ENCODE measurements around the gene ZNF561. TPM values are rescaled to one million over a fixed set of nuclear protein-coding genes. Genes with fewer than 3 reads are reported as not detected.

Gene ZNF561
- total and polyA plus RNA-seq, 4 donors: 16.2 to 38.3 (median 28.6) TPM

DNA sequence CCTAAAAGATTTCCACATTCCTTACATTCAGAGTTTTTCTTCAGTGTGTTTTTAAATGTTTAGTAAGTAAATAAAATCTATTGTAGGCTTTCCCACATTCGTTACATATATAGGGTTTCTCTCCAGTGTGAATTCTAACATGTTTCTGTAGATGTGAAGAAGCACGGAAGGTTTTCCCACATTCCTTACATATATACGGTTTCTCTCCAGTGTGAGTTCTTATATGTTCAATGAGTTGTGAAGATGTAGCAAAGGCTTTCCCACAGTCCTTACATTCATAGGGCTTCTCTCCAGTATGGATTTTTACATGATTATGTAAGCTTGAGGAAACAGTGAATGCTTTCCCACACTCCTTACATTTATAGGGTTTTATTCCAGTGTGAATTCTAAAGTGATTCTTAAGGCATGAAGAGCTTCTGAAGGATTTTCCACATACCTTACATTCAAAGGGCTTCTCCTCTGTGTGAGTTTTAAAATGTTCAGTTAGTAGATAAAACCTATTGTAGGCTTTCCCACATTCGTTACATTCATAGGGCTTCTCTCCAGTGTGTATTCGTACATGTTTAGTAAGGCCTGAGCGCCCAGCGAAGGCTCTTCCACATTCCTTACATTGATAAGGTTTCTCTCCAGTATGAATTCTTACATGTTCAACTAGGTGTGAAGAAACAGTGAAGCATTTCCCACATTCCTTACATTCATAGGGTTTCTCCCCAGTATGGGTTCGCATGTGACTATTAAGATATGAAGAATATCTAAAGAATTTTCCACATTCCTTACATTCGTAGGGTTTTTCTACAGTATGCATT lies 54.9 kb downstream of the ZNF561 start:
- 87 to 93% methylated on average over 9 of the region's 9 CpGs for WGBS, 2 donors
- Histone ChIP-seq H3K4me3 (ENCODE audit: low read length in 2 of 2) (peak overlapping the region in 1 of 2 donors; percentile 6), H3K36me3 (ENCODE audit: control insufficient read depth in 1 of 2, insufficient read depth in 2 of 2, low read length in 1 of 2) (peaks cover 17 to 48% of the 10 kb centered on the region in 2 donors), H3K27me3 (ENCODE audit: control insufficient read depth in 1 of 2, insufficient read depth in 2 of 2, low read length in 1 of 2) (no peaks in the 10 kb centered on the region), H3K27ac (ENCODE audit: low read depth in 1 of 2, low read length in 2 of 2) (no peak overlapping the region), H3K4me1 (ENCODE audit: control insufficient read depth in 1 of 2, insufficient read depth in 2 of 2, low read length in 2 of 2) (no peaks in the 10 kb centered on the region), H3K9me3 (ENCODE audit: control insufficient read depth, low read length) (peaks cover 41% of the 10 kb centered on the region)
- ATAC-seq (ENCODE audit: low FRiP score) (no peak), DNase-seq (no peak)
- intact Hi-C loops (cut with DNase I): no loop called here

Other genes starting within 250 kb of the ZNF561 start
- gene ZNF266, start 185.7 kb downstream of the ZNF561 start, total RNA-seq: 10 to 100 TPM; 28.2 to 35.1 TPM
- 10 to 100 TPM in 1 of 2 donors, 1 to 10 TPM in 1; 4.4 to 48.3 TPM for gene ZNF266, start 185.7 kb downstream of the ZNF561 start, polyA plus RNA-seq
- not detected for gene ZNF560, start 122.6 kb downstream of the ZNF561 start, total RNA-seq
- not detected for gene ZNF560, start 122.6 kb downstream of the ZNF561 start, polyA plus RNA-seq
- 10 to 100 TPM; 17.3 to 22.2 TPM for gene ZNF426, start 82.6 kb downstream of the ZNF561 start, total RNA-seq
- gene ZNF426, start 82.6 kb downstream of the ZNF561 start, polyA plus RNA-seq: 1 to 10 TPM; 2.0 to 4.8 TPM
- 10 to 100 TPM; 28.4 to 31.2 TPM for gene ZNF121, start 36.7 kb downstream of the ZNF561 start, total RNA-seq
- gene ZNF121, start 36.7 kb downstream of the ZNF561 start, polyA plus RNA-seq: 1 to 10 TPM; 3.6 to 4.8 TPM
- 10 to 100 TPM; 33.6 to 35.9 TPM for gene ZNF562, start 53.9 kb upstream of the ZNF561 start, total RNA-seq
- gene ZNF562, start 53.9 kb upstream of the ZNF561 start, polyA plus RNA-seq: 1 to 10 TPM; 4.2 to 6.6 TPM
- gene ZNF846, start 147.5 kb upstream of the ZNF561 start, total RNA-seq: 10 to 100 TPM; 17.4 to 33.0 TPM
- gene ZNF846, start 147.5 kb upstream of the ZNF561 start, polyA plus RNA-seq: 10 to 100 TPM; 13.0 to 20.2 TPM
- 10 to 100 TPM; 29.1 to 29.8 TPM for gene FBXL12, start 197.8 kb upstream of the ZNF561 start, total RNA-seq
- gene FBXL12, start 197.8 kb upstream of the ZNF561 start, polyA plus RNA-seq: 10 to 100 TPM; 11.3 to 43.5 TPM
- gene UBL5, start 206.7 kb upstream of the ZNF561 start, total RNA-seq: 100 to 1,000 TPM; 207 to 220 TPM
- 1,000 to 10,000 TPM in 1 of 2 donors, 100 to 1,000 TPM in 1; 603 to 1,147 TPM for gene UBL5, start 206.7 kb upstream of the ZNF561 start, polyA plus RNA-seq
- 10 to 100 TPM; 45.5 to 45.8 TPM for gene PIN1, start 214.1 kb upstream of the ZNF561 start, total RNA-seq
- gene PIN1, start 214.1 kb upstream of the ZNF561 start, polyA plus RNA-seq: 100 to 1,000 TPM; 102 to 154 TPM